Measurements from ENCODE around the gene HTRA1.

Gene HTRA1

GRCh38 chr10:122516734-122517133 is 55.4 kb downstream of the HTRA1 start:
- TF ChIP-seq POLR2AphosphoS5 (IDR thresholded peaks at IDR 0.05; ENCODE audit: low read depth, low read length) (no peak), REST (IDR thresholded peaks at IDR 0.05; ENCODE audit: insufficient read depth in 1 of 2, low read depth in 2 of 2, low read length in 2 of 2) (no peak), TAF1 (IDR thresholded peaks at IDR 0.05; ENCODE audit: borderline replicate concordance, insufficient read depth, low read length) (no peak), FOXP2 (optimal IDR thresholded peaks at IDR 0.05; ENCODE audit: borderline replicate concordance, extremely low read depth, extremely low read length, insufficient read depth) (no peak), SIN3A (IDR thresholded peaks at IDR 0.05; ENCODE audit: borderline replicate concordance, insufficient read depth, low read length) (no peak)

- TF ChIP-seq SIN3A (IDR thresholded peaks at IDR 0.05; ENCODE audit: borderline replicate concordance, insufficient read depth, low read length) (no peak), POLR2AphosphoS5 (IDR thresholded peaks at IDR 0.05; ENCODE audit: low read depth, low read length) (no peak), REST (IDR thresholded peaks at IDR 0.05; ENCODE audit: insufficient read depth in 1 of 2, low read depth in 2 of 2, low read length in 2 of 2) (no peak), TAF1 (IDR thresholded peaks at IDR 0.05; ENCODE audit: borderline replicate concordance, insufficient read depth, low read length) (no peak), FOXP2 (optimal IDR thresholded peaks at IDR 0.05; ENCODE audit: borderline replicate concordance, extremely low read depth, extremely low read length, insufficient read depth) (no peak)
Measured at GRCh38 chr10:122519144-122519543, 57.8 kb downstream of the HTRA1 start.

- no peak for TF ChIP-seq SIN3A (IDR thresholded peaks at IDR 0.05; ENCODE audit: borderline replicate concordance, insufficient read depth, low read length)
Measured at GRCh38 chr10:122519873-122520272, 58.5 kb downstream of the HTRA1 start.

- no peak for TF ChIP-seq REST (IDR thresholded peaks at IDR 0.05; ENCODE audit: insufficient read depth in 1 of 2, low read depth in 2 of 2, low read length in 2 of 2)
- TF ChIP-seq TAF1 (IDR thresholded peaks at IDR 0.05; ENCODE audit: borderline replicate concordance, insufficient read depth, low read length) = no peak
- no peak for TF ChIP-seq POLR2AphosphoS5 (IDR thresholded peaks at IDR 0.05; ENCODE audit: low read depth, low read length)
- TF ChIP-seq FOXP2 (optimal IDR thresholded peaks at IDR 0.05; ENCODE audit: borderline replicate concordance, extremely low read depth, extremely low read length, insufficient read depth) = no peak
- no peak for TF ChIP-seq SIN3A (IDR thresholded peaks at IDR 0.05; ENCODE audit: borderline replicate concordance, insufficient read depth, low read length)
Measured at GRCh38 chr10:122521011-122521410, 59.7 kb downstream of the HTRA1 start.

- TF ChIP-seq FOXP2 (optimal IDR thresholded peaks at IDR 0.05; ENCODE audit: borderline replicate concordance, extremely low read depth, extremely low read length, insufficient read depth) = no peak
- TF ChIP-seq TAF1 (IDR thresholded peaks at IDR 0.05; ENCODE audit: borderline replicate concordance, insufficient read depth, low read length) = no peak
- TF ChIP-seq SIN3A (IDR thresholded peaks at IDR 0.05; ENCODE audit: borderline replicate concordance, insufficient read depth, low read length) = no peak
- TF ChIP-seq POLR2AphosphoS5 (IDR thresholded peaks at IDR 0.05; ENCODE audit: low read depth, low read length) = no peak
- TF ChIP-seq REST (IDR thresholded peaks at IDR 0.05; ENCODE audit: insufficient read depth in 1 of 2, low read depth in 2 of 2, low read length in 2 of 2) = no peak
Measured at GRCh38 chr10:122524811-122525210, 63.5 kb downstream of the HTRA1 start.

All from PFSK-1 (cell line).